Neural progenitor cell (in vitro differentiated cells): ENCODE data around the gene EVA1A. TPM values are rescaled to one million over a fixed set of nuclear protein-coding genes. Genes with fewer than 3 reads are reported as not detected.
A peak's percentile ranks its signal among the peaks of the same experiment; 100 is the strongest.
"Not testable (repeated sequence)": the region's sequence is repeated elsewhere in the genome, so short reads cannot be mapped to it uniquely, and the experiment has no call there.

Experiments used
- DNase-seq: peaks from one replicate; pipeline ENCODE4 v3.0.0-alpha.2; 2016; ENCODE audit warnings: low spot score
- H2AFZ ChIP-seq: fragments of 200-600 bp; sonication (generic); replicated peaks from 2 replicates; pipeline ENCODE4 v1.6.1; 2016; ENCODE audit warnings: antibody characterized with exemption
- H3F3A ChIP-seq: fragments of 200-600 bp; sonication (generic); 2 replicates; pipeline ENCODE4 v1.6.1; 2016; ENCODE audit warnings: antibody characterized with exemption, low read depth
- H3K27ac ChIP-seq: fragments of 200-600 bp; sonication (generic); 2 replicates; pipeline ENCODE4 v1.5.1; 2016; ENCODE audit warnings: mild to moderate bottlenecking
- H3K27me3 ChIP-seq: fragments of 200-600 bp; sonication (generic); 2 replicates; pipeline ENCODE4 v1.6.1; 2016; ENCODE audit warnings: mild to moderate bottlenecking, moderate library complexity
- H3K36me3 ChIP-seq: fragments of 200-600 bp; sonication (generic); 2 replicates; pipeline ENCODE4 v1.5.1; 2016
- H3K4me1 ChIP-seq: fragments of 200-600 bp; sonication (generic); 2 replicates; pipeline ENCODE4 v1.6.1; 2016; ENCODE audit warnings: mixed run types
- H3K4me2 ChIP-seq: fragments of 200-600 bp; sonication (generic); 2 replicates; pipeline ENCODE4 v1.6.1; 2016
- H3K4me3 ChIP-seq: fragments of 200-600 bp; sonication (generic); 2 replicates; pipeline ENCODE4 v1.5.1; 2016
- H3K79me2 ChIP-seq: fragments of 200-600 bp; sonication (generic); 2 replicates; pipeline ENCODE4 v1.6.1; 2016; ENCODE audit warnings: low read depth
- H3K9ac ChIP-seq: fragments of 200-600 bp; sonication (generic); 2 replicates; pipeline ENCODE4 v1.6.1; 2016
- H3K9me3 ChIP-seq: fragments of 200-600 bp; sonication (generic); 2 replicates; pipeline ENCODE4 v1.5.1; 2016; ENCODE audit warnings: low read depth
- H4K20me1 ChIP-seq: fragments of 200-600 bp; sonication (generic); 2 replicates; pipeline ENCODE4 v1.6.1; 2016; ENCODE audit warnings: low read depth
- H3K27ac Mint-ChIP-seq: 3 replicates; pipeline ENCODE4 v1.8.0; 2021; ENCODE audit warnings: mixed read lengths
- H3K27me3 Mint-ChIP-seq: 2 replicates; pipeline ENCODE4 v1.8.0; 2022; ENCODE audit warnings: low read depth, mild to moderate bottlenecking, inconsistent platforms, moderate library complexity, mixed read lengths; ENCODE audit not compliant: insufficient read depth
- H3K36me3 Mint-ChIP-seq: 3 replicates; pipeline ENCODE4 v1.8.0; 2021; ENCODE audit warnings: mixed read lengths
- H3K4me1 Mint-ChIP-seq: 3 replicates; pipeline ENCODE4 v1.8.0; 2021; ENCODE audit warnings: mixed read lengths
- H3K4me3 Mint-ChIP-seq: 3 replicates; pipeline ENCODE4 v1.8.0; 2021; ENCODE audit warnings: mild to moderate bottlenecking, moderate library complexity, mixed read lengths
- H3K9me3 Mint-ChIP-seq: 3 replicates; pipeline ENCODE4 v1.8.0; 2020; ENCODE audit warnings: mixed read lengths
- EZH2 ChIP-seq: fragments of 200-600 bp; sonication (generic); IDR thresholded peaks from 2 replicates; pipeline ENCODE4 v1.6.1; 2017; ENCODE audit warnings: antibody characterized with exemption, mild to moderate bottlenecking, moderate library complexity
- EZH2phosphoT487 ChIP-seq: fragments of 200-600 bp; sonication (generic); IDR thresholded peaks from 2 replicates; pipeline ENCODE4 v1.6.1; 2017; ENCODE audit warnings: antibody characterized with exemption
- total RNA-seq: library from RNA; depleted of rRNA; stranded (reverse); fragments of >200 nt; gene quantifications from 2 replicates; pipeline ENCODE4 v1.2.3, GENCODE V29; 2015; ENCODE audit warnings: low replicate concordance
- TF ChIP-seq, protein P1 (sequence below): fragments of 200-600 bp; sonication (generic); IDR thresholded peaks from 2 replicates; pipeline ENCODE4 v1.5.1; 2017; ENCODE audit warnings: antibody characterized with exemption, mild to moderate bottlenecking

EVA1A gene
- total RNA-seq, 1 donor from 2014 or later = 2.8 TPM

DNA sequence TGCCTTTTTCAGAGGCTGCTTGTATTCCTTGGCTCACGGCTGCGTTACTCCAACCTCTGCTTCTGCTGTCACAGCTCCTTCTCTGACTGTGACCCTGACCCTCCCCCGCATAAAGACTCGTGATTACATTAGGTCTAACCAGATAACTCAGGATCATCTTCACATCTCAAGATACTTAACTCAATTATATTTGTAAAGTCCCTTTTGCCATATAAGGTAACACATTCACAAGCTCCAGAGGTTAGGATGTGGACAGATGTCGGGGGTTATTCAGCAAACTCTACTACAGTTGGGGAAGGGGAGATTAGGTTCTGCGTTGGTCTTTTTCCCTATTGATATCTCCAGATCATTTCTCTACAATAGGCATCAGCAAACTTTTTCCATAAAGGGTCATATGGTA, 76.9 kb downstream of the EVA1A start:
- no peaks in the 10 kb centered on the region for H3K9me3 Mint-ChIP-seq
- Histone ChIP-seq H2AFZ (no peak overlapping the region), H3K4me2 (no peak overlapping the region), H3K9ac (no peak overlapping the region), H3K27me3 (no peaks in the 10 kb centered on the region), H3K79me2 (no peaks in the 10 kb centered on the region), H3K4me1 (no peaks in the 10 kb centered on the region), H3K36me3 (no peaks in the 10 kb centered on the region), H3K4me3 (no peak overlapping the region), H4K20me1 (no peaks in the 10 kb centered on the region), H3K9me3 (no peaks in the 10 kb centered on the region), H3K27ac (no peak overlapping the region), H3F3A (no peaks in the 10 kb centered on the region)
- no peaks in the 10 kb centered on the region for H3K36me3 Mint-ChIP-seq
- DNase-seq = no peak
- H3K4me1 Mint-ChIP-seq = no peaks in the 10 kb centered on the region
- no peaks in the 10 kb centered on the region for H3K27me3 Mint-ChIP-seq
- H3K4me3 Mint-ChIP-seq = no peak overlapping the region
- H3K27ac Mint-ChIP-seq = no peak overlapping the region
- TF ChIP-seq, protein P1, sequence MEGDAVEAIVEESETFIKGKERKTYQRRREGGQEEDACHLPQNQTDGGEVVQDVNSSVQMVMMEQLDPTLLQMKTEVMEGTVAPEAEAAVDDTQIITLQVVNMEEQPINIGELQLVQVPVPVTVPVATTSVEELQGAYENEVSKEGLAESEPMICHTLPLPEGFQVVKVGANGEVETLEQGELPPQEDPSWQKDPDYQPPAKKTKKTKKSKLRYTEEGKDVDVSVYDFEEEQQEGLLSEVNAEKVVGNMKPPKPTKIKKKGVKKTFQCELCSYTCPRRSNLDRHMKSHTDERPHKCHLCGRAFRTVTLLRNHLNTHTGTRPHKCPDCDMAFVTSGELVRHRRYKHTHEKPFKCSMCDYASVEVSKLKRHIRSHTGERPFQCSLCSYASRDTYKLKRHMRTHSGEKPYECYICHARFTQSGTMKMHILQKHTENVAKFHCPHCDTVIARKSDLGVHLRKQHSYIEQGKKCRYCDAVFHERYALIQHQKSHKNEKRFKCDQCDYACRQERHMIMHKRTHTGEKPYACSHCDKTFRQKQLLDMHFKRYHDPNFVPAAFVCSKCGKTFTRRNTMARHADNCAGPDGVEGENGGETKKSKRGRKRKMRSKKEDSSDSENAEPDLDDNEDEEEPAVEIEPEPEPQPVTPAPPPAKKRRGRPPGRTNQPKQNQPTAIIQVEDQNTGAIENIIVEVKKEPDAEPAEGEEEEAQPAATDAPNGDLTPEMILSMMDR = no peak
- no peak for TF ChIP-seq EZH2
- no peak for TF ChIP-seq EZH2phosphoT487

DNA sequence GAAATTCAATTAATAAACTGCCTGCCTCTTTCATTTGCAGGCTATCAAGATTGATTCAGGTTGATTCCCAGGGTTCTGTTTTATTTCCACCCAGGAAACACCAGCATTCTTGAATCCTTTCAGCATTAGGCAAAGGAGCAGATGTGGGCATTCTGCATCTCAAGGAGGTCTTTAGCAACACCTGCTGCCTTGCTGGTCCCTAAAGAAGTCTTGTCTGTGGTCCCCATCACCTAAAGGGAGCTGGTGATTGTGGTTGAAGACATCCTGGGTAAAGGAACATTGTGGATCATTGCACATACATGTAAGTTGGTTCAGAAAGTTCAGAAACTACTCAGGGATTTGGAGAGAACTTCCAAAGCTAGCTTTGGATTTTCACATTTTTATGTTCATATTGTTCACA, 78.3 kb downstream of the EVA1A start:
- Mint-ChIP-seq H3K27ac (no peak overlapping the region), H3K4me1 (peaks cover 1% of the 10 kb centered on the region), H3K27me3 (peaks cover 3% of the 10 kb centered on the region), H3K9me3 (peaks cover 2% of the 10 kb centered on the region), H3K36me3 (no peaks in the 10 kb centered on the region), H3K4me3 (no peak overlapping the region)
- H4K20me1 ChIP-seq = no peaks in the 10 kb centered on the region
- H3K27me3 ChIP-seq = no peaks in the 10 kb centered on the region
- H3K9me3 ChIP-seq = no peaks in the 10 kb centered on the region
- H3K27ac ChIP-seq = no peak overlapping the region
- no peak overlapping the region for H3K4me2 ChIP-seq
- H3K36me3 ChIP-seq = no peaks in the 10 kb centered on the region
- H3K4me3 ChIP-seq = no peak overlapping the region
- no peak overlapping the region for H2AFZ ChIP-seq
- H3K79me2 ChIP-seq = no peaks in the 10 kb centered on the region
- H3K9ac ChIP-seq = no peak overlapping the region
- no peak for DNase-seq
- H3F3A ChIP-seq = no peaks in the 10 kb centered on the region
- H3K4me1 ChIP-seq = no peaks in the 10 kb centered on the region
- TF ChIP-seq EZH2 = no peak
- no peak for TF ChIP-seq EZH2phosphoT487
- TF ChIP-seq, protein P1 = no peak

DNA sequence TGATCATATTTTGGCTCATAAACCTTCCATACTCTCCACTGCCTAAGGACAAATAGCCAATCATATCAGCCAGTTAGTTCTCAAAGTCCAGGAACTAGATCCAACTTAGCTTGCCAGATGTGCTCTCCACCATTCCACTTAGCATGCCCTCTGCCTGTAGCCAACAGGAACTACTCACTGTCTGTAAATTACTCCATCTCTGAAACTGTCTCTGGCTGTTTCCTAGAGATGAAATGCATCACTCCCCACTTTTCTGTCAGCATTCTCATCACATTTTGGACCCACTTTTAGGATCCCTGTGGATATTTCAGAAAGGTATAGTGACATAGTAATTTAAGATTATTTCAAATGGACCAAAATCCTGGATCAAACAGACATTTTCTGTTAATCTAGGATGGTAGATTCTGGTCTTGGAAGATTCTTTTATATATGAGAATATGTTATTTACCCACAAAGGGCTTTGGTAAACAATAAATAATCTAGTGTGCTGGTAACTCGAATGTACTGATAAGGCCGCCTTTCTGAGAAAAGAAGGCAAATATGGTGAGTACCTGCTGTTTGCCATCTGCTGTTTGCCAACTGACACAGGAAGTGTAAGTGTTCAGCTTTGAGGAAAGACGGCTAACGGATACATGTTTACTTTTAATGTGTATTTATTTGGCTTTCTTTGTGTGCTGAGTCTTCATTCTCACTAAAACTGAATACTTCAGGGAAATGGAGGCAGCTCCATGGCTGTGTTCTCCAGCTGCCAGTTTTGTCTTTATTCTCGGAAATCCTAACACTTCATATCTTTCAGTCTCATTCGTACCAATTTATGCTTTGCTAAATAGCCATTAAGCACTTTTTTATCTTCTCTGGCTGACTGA, 79.5 kb downstream of the EVA1A start:
- DNase-seq = peak; percentile 31
- peaks cover 13% of the 10 kb centered on the region for H3K4me1 Mint-ChIP-seq

DNA sequence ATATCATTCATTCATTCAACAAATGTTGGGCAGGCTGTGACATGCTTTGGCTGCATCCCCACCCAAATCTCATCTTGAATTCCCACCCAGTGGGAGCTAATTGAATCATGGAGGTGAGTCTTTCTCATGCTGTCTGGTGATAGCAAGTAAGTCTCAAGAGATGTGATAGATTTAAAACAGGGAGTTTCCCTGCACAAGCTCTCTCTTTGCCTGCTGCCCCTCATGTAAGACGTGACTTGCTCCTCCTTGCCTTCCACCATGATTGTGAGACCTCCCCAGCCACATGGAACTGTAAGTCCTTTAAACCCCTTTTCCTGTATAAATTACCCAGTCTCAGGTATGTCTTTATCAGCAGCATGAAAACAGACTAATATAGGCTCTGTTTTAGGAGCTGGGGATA, 83.0 kb downstream of the EVA1A start:
- H4K20me1 ChIP-seq, H3K9me3 ChIP-seq, H3K27ac ChIP-seq, H3F3A ChIP-seq, H3K27me3 ChIP-seq, H3K9ac ChIP-seq, H3K27me3 Mint-ChIP-seq, H3K36me3 ChIP-seq, H3K27ac Mint-ChIP-seq, H3K4me3 ChIP-seq, H3K4me3 Mint-ChIP-seq, DNase-seq, H3K36me3 Mint-ChIP-seq, H3K9me3 Mint-ChIP-seq, H3K79me2 ChIP-seq, H3K4me1 ChIP-seq, H2AFZ ChIP-seq, H3K4me2 ChIP-seq: not testable (repeated sequence)
- H3K4me1 Mint-ChIP-seq = peaks cover 39% of the 10 kb centered on the region

More for the DNA sequence above, 79.5 kb downstream of the EVA1A start:
- H3K9me3 Mint-ChIP-seq = peaks cover 2% of the 10 kb centered on the region
- H3K27ac Mint-ChIP-seq = no peak overlapping the region
- H3K4me3 Mint-ChIP-seq = no peak overlapping the region
- Histone ChIP-seq H3K79me2 (no peaks in the 10 kb centered on the region), H3K4me3 (no peak overlapping the region), H3K9me3 (no peaks in the 10 kb centered on the region), H3K4me1 (peaks cover 9% of the 10 kb centered on the region), H3K9ac (no peak overlapping the region), H2AFZ (no peak overlapping the region), H3F3A (no peaks in the 10 kb centered on the region), H4K20me1 (no peaks in the 10 kb centered on the region), H3K36me3 (no peaks in the 10 kb centered on the region), H3K4me2 (no peak overlapping the region), H3K27ac (no peak overlapping the region), H3K27me3 (no peaks in the 10 kb centered on the region)
- no peaks in the 10 kb centered on the region for H3K36me3 Mint-ChIP-seq
- peaks cover 4% of the 10 kb centered on the region for H3K27me3 Mint-ChIP-seq
- TF ChIP-seq, protein P1 = peak; percentile 46
- no peak for TF ChIP-seq EZH2phosphoT487
